ENCODE measurements around the gene CALN1. TPM values are rescaled to one million over a fixed set of nuclear protein-coding genes. Genes with fewer than 3 reads are reported as not detected.
"Not testable (repeated sequence)": the region's sequence is repeated elsewhere in the genome, so short reads cannot be mapped to it uniquely, and the experiment has no call there.

The CALN1 gene
- total RNA-seq, 1 experiment from 2014 or later: not detected

GRCh38 chr7:72362246-72362645 lies 49.9 kb downstream of the CALN1 start:
- Histone ChIP-seq H3K27ac (ENCODE audit: low read length) (no peak overlapping the region), H2AFZ (ENCODE audit: low read length) (no peak overlapping the region), H3K36me3 (ENCODE audit: insufficient read depth, low read length) (no peaks in the 10 kb centered on the region), H3K4me3 (ENCODE audit: low read length) (no peak overlapping the region), H3K4me2 (ENCODE audit: low read depth, low read length, poor library complexity, severe bottlenecking) (no peak overlapping the region), H3K9me2 (replicated peaks; ENCODE audit: insufficient read depth, low read length) (no peaks in the 10 kb centered on the region), H3K4me1 (ENCODE audit: low read length) (no peaks in the 10 kb centered on the region), H3K9ac (ENCODE audit: low read length) (no peak overlapping the region), H3K9me3 (ENCODE audit: low read length) (no peaks in the 10 kb centered on the region), H3K27me3 (ENCODE audit: low read length) (no peaks in the 10 kb centered on the region), H4K20me1 (ENCODE audit: insufficient read depth, low read depth, low read length) (no peaks in the 10 kb centered on the region), H3K79me2 (ENCODE audit: low read length) (no peaks in the 10 kb centered on the region)
- no peak for DNase-seq

GRCh38 chr7:72345208-72345727 lies 66.9 kb downstream of the CALN1 start:
- no peak overlapping the region for H3K4me2 ChIP-seq (ENCODE audit: low read depth, low read length, poor library complexity, severe bottlenecking)
- H3K27me3 ChIP-seq (ENCODE audit: low read length): no peaks in the 10 kb centered on the region
- no peak overlapping the region for H3K27ac ChIP-seq (ENCODE audit: low read length)
- DNase-seq: no peak
- no peaks in the 10 kb centered on the region for H3K9me2 ChIP-seq (replicated peaks; ENCODE audit: insufficient read depth, low read length)
- no peak overlapping the region for H2AFZ ChIP-seq (ENCODE audit: low read length)
- H3K9ac ChIP-seq (ENCODE audit: low read length): no peak overlapping the region
- no peak overlapping the region for H3K4me3 ChIP-seq (ENCODE audit: low read length)
- no peaks in the 10 kb centered on the region for H3K9me3 ChIP-seq (ENCODE audit: low read length)
- H3K79me2 ChIP-seq (ENCODE audit: low read length): no peaks in the 10 kb centered on the region
- H3K4me1 ChIP-seq (ENCODE audit: low read length): no peaks in the 10 kb centered on the region
- H3K36me3 ChIP-seq (ENCODE audit: insufficient read depth, low read length): no peaks in the 10 kb centered on the region
- H4K20me1 ChIP-seq (ENCODE audit: insufficient read depth, low read depth, low read length): no peaks in the 10 kb centered on the region

- H3K27me3 ChIP-seq (ENCODE audit: low read length): no peaks in the 10 kb centered on the region
- H3K27ac ChIP-seq (ENCODE audit: low read length): no peak overlapping the region
- no peaks in the 10 kb centered on the region for H3K36me3 ChIP-seq (ENCODE audit: insufficient read depth, low read length)
- H3K9ac ChIP-seq (ENCODE audit: low read length): no peak overlapping the region
- no peaks in the 10 kb centered on the region for H3K79me2 ChIP-seq (ENCODE audit: low read length)
- no peak for DNase-seq
- no peaks in the 10 kb centered on the region for H4K20me1 ChIP-seq (ENCODE audit: insufficient read depth, low read depth, low read length)
- H3K9me3 ChIP-seq (ENCODE audit: low read length): no peaks in the 10 kb centered on the region
- H3K4me1 ChIP-seq (ENCODE audit: low read length): no peaks in the 10 kb centered on the region
- no peak overlapping the region for H3K4me2 ChIP-seq (ENCODE audit: low read depth, low read length, poor library complexity, severe bottlenecking)
- H2AFZ ChIP-seq (ENCODE audit: low read length): no peak overlapping the region
- H3K4me3 ChIP-seq (ENCODE audit: low read length): no peak overlapping the region
- no peaks in the 10 kb centered on the region for H3K9me2 ChIP-seq (replicated peaks; ENCODE audit: insufficient read depth, low read length)
Observed at GRCh38 chr7:72343991-72344390, 68.1 kb downstream of the CALN1 start.

GRCh38 chr7:72343354-72343753 lies 68.8 kb downstream of the CALN1 start:
- not testable (repeated sequence) for H3K4me1 ChIP-seq (ENCODE audit: low read length); H3K27me3 ChIP-seq (ENCODE audit: low read length); H3K27ac ChIP-seq (ENCODE audit: low read length); H4K20me1 ChIP-seq (ENCODE audit: insufficient read depth, low read depth, low read length); H3K9me3 ChIP-seq (ENCODE audit: low read length); H3K79me2 ChIP-seq (ENCODE audit: low read length); H3K36me3 ChIP-seq (ENCODE audit: insufficient read depth, low read length); H2AFZ ChIP-seq (ENCODE audit: low read length); H3K9me2 ChIP-seq (replicated peaks; ENCODE audit: insufficient read depth, low read length); H3K9ac ChIP-seq (ENCODE audit: low read length); DNase-seq; H3K4me2 ChIP-seq (ENCODE audit: low read depth, low read length, poor library complexity, severe bottlenecking); H3K4me3 ChIP-seq (ENCODE audit: low read length)

- Histone ChIP-seq H3K9me3 (ENCODE audit: low read length) (no peaks in the 10 kb centered on the region), H3K9ac (ENCODE audit: low read length) (no peak overlapping the region), H3K36me3 (ENCODE audit: insufficient read depth, low read length) (no peaks in the 10 kb centered on the region), H2AFZ (ENCODE audit: low read length) (no peak overlapping the region), H3K79me2 (ENCODE audit: low read length) (no peaks in the 10 kb centered on the region), H3K27me3 (ENCODE audit: low read length) (no peaks in the 10 kb centered on the region), H3K4me1 (ENCODE audit: low read length) (no peaks in the 10 kb centered on the region), H3K27ac (ENCODE audit: low read length) (no peak overlapping the region), H3K4me2 (ENCODE audit: low read depth, low read length, poor library complexity, severe bottlenecking) (no peak overlapping the region), H3K9me2 (replicated peaks; ENCODE audit: insufficient read depth, low read length) (no peaks in the 10 kb centered on the region), H4K20me1 (ENCODE audit: insufficient read depth, low read depth, low read length) (no peaks in the 10 kb centered on the region), H3K4me3 (ENCODE audit: low read length) (no peak overlapping the region)
- DNase-seq: no peak
Observed at GRCh38 chr7:72337390-72338167, 74.6 kb downstream of the CALN1 start.

GRCh38 chr7:72336632-72337389 lies 75.3 kb downstream of the CALN1 start:
- Histone ChIP-seq H3K36me3 (ENCODE audit: insufficient read depth, low read length) (no peaks in the 10 kb centered on the region), H2AFZ (ENCODE audit: low read length) (no peak overlapping the region), H3K4me2 (ENCODE audit: low read depth, low read length, poor library complexity, severe bottlenecking) (no peak overlapping the region), H3K9me3 (ENCODE audit: low read length) (no peaks in the 10 kb centered on the region), H3K9me2 (replicated peaks; ENCODE audit: insufficient read depth, low read length) (no peaks in the 10 kb centered on the region), H3K27me3 (ENCODE audit: low read length) (no peaks in the 10 kb centered on the region), H3K27ac (ENCODE audit: low read length) (no peak overlapping the region), H4K20me1 (ENCODE audit: insufficient read depth, low read depth, low read length) (no peaks in the 10 kb centered on the region), H3K4me3 (ENCODE audit: low read length) (no peak overlapping the region), H3K4me1 (ENCODE audit: low read length) (no peaks in the 10 kb centered on the region), H3K79me2 (ENCODE audit: low read length) (no peaks in the 10 kb centered on the region), H3K9ac (ENCODE audit: low read length) (no peak overlapping the region)
- no peak for DNase-seq

- Histone ChIP-seq H3K4me3 (ENCODE audit: low read length) (no peak overlapping the region), H3K27ac (ENCODE audit: low read length) (no peak overlapping the region), H4K20me1 (ENCODE audit: insufficient read depth, low read depth, low read length) (no peaks in the 10 kb centered on the region), H3K9ac (ENCODE audit: low read length) (no peak overlapping the region), H3K36me3 (ENCODE audit: insufficient read depth, low read length) (no peaks in the 10 kb centered on the region), H3K9me3 (ENCODE audit: low read length) (no peaks in the 10 kb centered on the region), H3K79me2 (ENCODE audit: low read length) (no peaks in the 10 kb centered on the region), H2AFZ (ENCODE audit: low read length) (no peak overlapping the region), H3K4me1 (ENCODE audit: low read length) (no peaks in the 10 kb centered on the region), H3K4me2 (ENCODE audit: low read depth, low read length, poor library complexity, severe bottlenecking) (no peak overlapping the region), H3K27me3 (ENCODE audit: low read length) (no peaks in the 10 kb centered on the region), H3K9me2 (replicated peaks; ENCODE audit: insufficient read depth, low read length) (no peaks in the 10 kb centered on the region)
- no peak for DNase-seq
Observed at GRCh38 chr7:72336382-72336631, 75.8 kb downstream of the CALN1 start.

GRCh38 chr7:72335561-72336381 lies 76.4 kb downstream of the CALN1 start:
- Histone ChIP-seq H3K79me2 (ENCODE audit: low read length) (no peaks in the 10 kb centered on the region), H3K36me3 (ENCODE audit: insufficient read depth, low read length) (no peaks in the 10 kb centered on the region), H3K9me3 (ENCODE audit: low read length) (no peaks in the 10 kb centered on the region), H2AFZ (ENCODE audit: low read length) (no peak overlapping the region), H4K20me1 (ENCODE audit: insufficient read depth, low read depth, low read length) (no peaks in the 10 kb centered on the region), H3K27ac (ENCODE audit: low read length) (no peak overlapping the region), H3K4me3 (ENCODE audit: low read length) (no peak overlapping the region), H3K9me2 (replicated peaks; ENCODE audit: insufficient read depth, low read length) (no peaks in the 10 kb centered on the region), H3K27me3 (ENCODE audit: low read length) (no peaks in the 10 kb centered on the region), H3K4me1 (ENCODE audit: low read length) (no peaks in the 10 kb centered on the region), H3K9ac (ENCODE audit: low read length) (no peak overlapping the region), H3K4me2 (ENCODE audit: low read depth, low read length, poor library complexity, severe bottlenecking) (no peak overlapping the region)
- DNase-seq: no peak
